Heart left ventricle (tissue), 16 donors: ENCODE measurements around the gene FAF1. TPM values are rescaled to one million over a fixed set of nuclear protein-coding genes. Genes with fewer than 3 reads are reported as not detected.
"Not testable (repeated sequence)": the region's sequence is repeated elsewhere in the genome, so short reads cannot be mapped to it uniquely, and the experiment has no call there.

ENCODE experiments used
- ATAC-seq, 4 donors: fragments of 200-7000 bp; cut with Tn5 transposase; one replicate each; pipeline ENCODE4 v1.9.1; 2020 to 2022; ENCODE audit warnings: moderate library complexity in 4 of 4, mild to moderate bottlenecking in 3 of 4, moderate number of reproducible peaks in 1 of 4
- DNase-seq, 5 donors: peaks; one replicate each; pipeline ENCODE4 v3.0.0-alpha.2; 2020
- H3K27ac ChIP-seq, 12 donors: fragments of 200-600 bp; sonication (generic) in 4 of 12; one replicate each; pipeline versions ENCODE4 v1.5.0 to v1.8.0; 2016 to 2022; ENCODE audit warnings: mild to moderate bottlenecking in 2 of 12
- H3K27me3 ChIP-seq, 9 donors: fragments of 200-600 bp; sonication (generic) in 2 of 9; one replicate each; pipeline versions ENCODE4 v1.5.1 to v1.8.0; 2016 to 2022; ENCODE audit warnings: mild to moderate bottlenecking in 3 of 9
- H3K36me3 ChIP-seq, 9 donors: fragments of 200-600 bp; sonication (generic) in 2 of 9; one replicate each; pipeline versions ENCODE4 v1.5.0 to v1.8.0; 2018 to 2022; ENCODE audit warnings: mild to moderate bottlenecking in 2 of 9
- H3K4me1 ChIP-seq, 12 donors: fragments of 200-600 bp; sonication (generic) in 4 of 12; one replicate each; pipeline versions ENCODE4 v1.5.0 to v1.8.0; 2016 to 2022; ENCODE audit warnings: mild to moderate bottlenecking in 3 of 12
- H3K4me3 ChIP-seq, 12 donors: fragments of 200-600 bp; sonication (generic) in 4 of 12; one replicate each; pipeline versions ENCODE4 v1.5.0 to v1.8.0; 2017 to 2022; ENCODE audit warnings: mild to moderate bottlenecking in 9 of 12, moderate library complexity in 4 of 12
- H3K9me3 ChIP-seq, 12 donors: fragments of 200-600 bp; sonication (generic) in 4 of 12; one replicate each; pipeline versions ENCODE4 v1.5.0 to v1.8.0; 2016 to 2022; ENCODE audit warnings: mild to moderate bottlenecking in 1 of 12
- CTCF ChIP-seq, 12 donors: fragments of 200-600 bp; sonication (generic) in 4 of 12; IDR thresholded peaks; one replicate each; pipeline versions ENCODE4 v1.5.0 to v1.8.0; 2018 to 2022; ENCODE audit warnings: antibody characterized with exemption in 12 of 12, mild to moderate bottlenecking in 5 of 12
- POLR2A ChIP-seq, 2 donors: fragments of 450-650 bp; IDR thresholded peaks; one replicate each; pipeline ENCODE4 v1.6.1; 2017; ENCODE audit warnings: antibody characterized with exemption in 2 of 2, mild to moderate bottlenecking in 2 of 2, moderate library complexity in 2 of 2
- WGBS, 4 donors: extraction: QIAGEN DNeasy Blood & Tissue Kit in 2 of 4; methylation state at CpG; one replicate each; pipeline versions ENCODE4 v1.1.5 to v1.1.7; 2013 to 2018; 5-methylcytosine and 5-hydroxymethylcytosine counted together
- intact Hi-C, 10 donors: fragments of 100-400 bp; cut with DNase I; formaldehyde crosslinking; loops; one replicate each; pipeline versions ENCODE4 v1.11.1 to v1.14.2; 2022
- polyA plus RNA-seq, 2 donors: library from polyadenylated mRNA; stranded (reverse); fragments of 200-250 nt; gene quantifications; one replicate each; pipeline ENCODE4 v1.2.3, GENCODE V29; 2013
- total RNA-seq, 9 donors: library from RNA; depleted of rRNA in 2 of 9; stranded (reverse); fragments of >200 nt in 2 of 9; fragmentation: NEBNext Ultra II Directional in 3 of 9; extraction: Animal tissue kit (Norgen Biotek cat#: 25700) in 3 of 9; gene quantifications; one replicate each; pipeline versions ENCODE4 v1.1.0 to v1.2.4, GENCODE V29; 2016 to 2023
- donor health status: ischemic (EF 13 %, LVEDD 7.1; RV severe dilation, severe dysfunction).
- donor health status: healthy with polysubstance abuse.
- donor health status: DM: no; HTN: yes; CAD: no.
- donor health status: DM: no; HTN: no; CAD: no.
- donor health status: ischemic (EF 25% LVEDD 6.9; RV normal size, moderate dysfunction).
- donor health status: ischemic (EF 25% LVEDD 5.7; RV mildly dilated, moderate dysfunction).
- donor health status: healthy.
- donor health status: DM: yes; HTN: yes; CAD: no.
- donor health status: ischemic (EF 35%, LVEDD 5.7; RV mildly dilated, moderate dysfunction).
- donor health status: nonischemic (EF 11% LVEDD 7.7; RV severe dilation, severe dysfunction).
- donor health status: DM: yes; HTN: yes; CAD: no.
- donor health status: PGD.
- donor health status: ischemic (EF 29% LVEDD 5.4; RV normal size, mild dysfunction).
- donor health status: nonischemic (EF 23%, LVEDD 6.1; RV moderate dilation, normal function).

Gene FAF1
- total and polyA plus RNA-seq, 11 donors, result 41.0 to 112 (median 81.3) TPM

DNA sequence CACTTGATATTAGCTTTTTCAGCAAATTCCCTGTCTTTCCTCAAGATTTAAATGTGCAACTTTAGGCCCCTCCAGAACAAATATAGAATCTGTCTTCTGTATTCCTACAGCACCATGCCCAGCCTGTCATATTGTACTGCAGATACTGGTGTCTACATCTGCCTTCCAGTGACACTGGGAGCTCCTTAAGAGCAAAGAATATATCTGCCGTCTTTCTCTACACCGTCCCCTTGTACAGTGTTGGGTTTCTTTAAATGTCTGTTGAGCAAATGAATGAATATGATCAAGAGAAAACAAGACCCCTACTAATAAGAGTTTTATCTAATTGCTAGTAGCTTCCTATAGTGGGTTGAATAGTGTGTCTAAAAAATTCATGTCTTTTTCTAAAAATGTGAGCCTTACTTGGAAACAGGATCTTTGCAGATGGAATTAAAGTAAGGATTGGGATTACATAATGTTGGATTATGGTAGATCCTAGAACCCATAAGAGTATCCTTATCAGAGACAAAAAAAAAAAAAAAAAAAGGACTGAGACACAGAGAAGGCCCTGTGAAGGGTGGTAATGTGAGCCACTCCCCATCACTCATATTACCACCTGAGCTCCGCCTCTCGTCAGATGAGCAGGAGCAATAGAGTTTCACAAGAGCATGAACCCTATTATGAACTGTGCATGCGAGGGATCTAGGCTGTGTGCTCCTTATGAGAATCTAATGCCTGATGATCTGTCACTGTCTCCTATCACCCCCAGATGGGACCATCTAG lies 128.6 kb downstream of the FAF1 start:
- ATAC-seq (no peak), DNase-seq (no peak)
- no peaks in the 10 kb centered on the region for H3K36me3 ChIP-seq
- TF ChIP-seq POLR2A (IDR thresholded peaks at IDR 0.05), result no peak
- TF ChIP-seq CTCF (IDR thresholded peaks at IDR 0.05), result no peak
- H3K27me3 ChIP-seq, result no peaks in the 10 kb centered on the region
- H3K27ac ChIP-seq, result no peak overlapping the region
- peaks cover 0 to 33% (median 14%) of the 10 kb centered on the region in 12 donors for H3K4me1 ChIP-seq
- WGBS, 4 donors, result 91 to 96% (median 94%) methylated on average over 5 of the region's 5 CpGs
- H3K9me3 ChIP-seq, result no peaks in the 10 kb centered on the region
- intact Hi-C loops, result no loop called here
- H3K4me3 ChIP-seq, result no peak overlapping the region

DNA sequence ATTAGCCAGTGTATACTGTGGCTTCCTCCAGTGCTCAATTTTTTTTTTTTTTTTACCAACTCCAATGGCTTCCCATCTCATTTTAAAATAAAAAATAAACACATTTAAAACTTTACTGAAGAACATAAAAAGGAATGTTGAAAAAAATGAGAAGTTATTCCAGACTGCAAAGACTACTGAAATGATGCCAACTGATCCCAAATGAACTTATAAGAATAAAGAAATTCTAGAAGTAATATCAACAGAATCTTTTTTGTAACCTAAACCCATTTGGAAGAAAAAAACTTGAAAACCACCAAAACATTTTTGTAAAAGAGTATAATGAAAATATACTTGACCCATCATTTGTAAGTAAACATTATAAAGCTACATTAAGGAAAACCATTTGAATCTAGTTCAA lies 129.4 kb downstream of the FAF1 start:
- Histone ChIP-seq H3K4me3 (no peak overlapping the region), H3K27me3 (no peaks in the 10 kb centered on the region), H3K4me1 (peaks cover 0 to 33% (median 14%) of the 10 kb centered on the region in 12 donors), H3K27ac (no peak overlapping the region), H3K9me3 (no peaks in the 10 kb centered on the region), H3K36me3 (no peaks in the 10 kb centered on the region)
- ATAC-seq, result no peak
- TF ChIP-seq POLR2A (IDR thresholded peaks at IDR 0.05), result no peak
- no peak for TF ChIP-seq CTCF (IDR thresholded peaks at IDR 0.05)
- no peak for DNase-seq
- intact Hi-C loops, result no loop called here

- H3K4me1 ChIP-seq, result peaks cover 0 to 41% (median 15%) of the 10 kb centered on the region in 12 donors
- TF ChIP-seq POLR2A (IDR thresholded peaks at IDR 0.05) (no peak), CTCF (IDR thresholded peaks at IDR 0.05) (no peak)
- H3K36me3 ChIP-seq, result no peaks in the 10 kb centered on the region
- H3K4me3 ChIP-seq, result no peak overlapping the region
- no peaks in the 10 kb centered on the region for H3K9me3 ChIP-seq
- DNase-seq (no peak), ATAC-seq (peak; percentile 76 to 88 (median 80))
- 11 to 21% (median 15%) methylated on average over 1 of the region's 1 CpG for WGBS, 4 donors
- no peaks in the 10 kb centered on the region for H3K27me3 ChIP-seq
- peak overlapping the region in 6 of 12 donors; percentile 5 to 39 (median 22) for H3K27ac ChIP-seq
- intact Hi-C loops, result no loop called here
Measured at GRCh38 chr1:50829014-50829958, 130.8 kb downstream of the FAF1 start.

DNA sequence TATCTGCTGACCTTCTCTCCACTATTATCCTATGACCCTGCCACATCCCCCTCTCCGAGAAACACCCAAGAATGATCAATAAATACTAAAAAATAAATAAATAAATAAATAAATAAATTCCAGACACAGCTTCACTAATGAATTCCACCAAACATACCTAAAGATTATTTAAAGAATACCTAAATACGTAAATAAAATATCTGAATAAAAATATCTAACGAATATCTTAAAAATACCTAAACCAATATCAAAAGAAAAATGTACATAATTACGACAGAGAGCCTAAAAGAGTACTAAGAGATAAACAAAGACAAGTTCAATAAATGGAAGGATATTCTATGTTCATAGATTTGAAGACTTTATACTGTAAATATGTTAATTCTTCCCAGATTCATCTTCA lies 132.5 kb downstream of the FAF1 start:
- H3K4me1 ChIP-seq, result peaks cover 0 to 29% (median 15%) of the 10 kb centered on the region in 12 donors
- WGBS, 4 donors, result 96 to 99% (median 97%) methylated on average over 4 of the region's 4 CpGs
- intact Hi-C loops, result no loop called here
- ATAC-seq (no peak), DNase-seq (no peak)
- no peaks in the 10 kb centered on the region for H3K9me3 ChIP-seq
- H3K36me3 ChIP-seq, result no peaks in the 10 kb centered on the region
- no peak for TF ChIP-seq POLR2A (IDR thresholded peaks at IDR 0.05)
- no peak for TF ChIP-seq CTCF (IDR thresholded peaks at IDR 0.05)
- no peaks in the 10 kb centered on the region for H3K27me3 ChIP-seq
- no peak overlapping the region for H3K4me3 ChIP-seq
- H3K27ac ChIP-seq, result no peak overlapping the region

DNA sequence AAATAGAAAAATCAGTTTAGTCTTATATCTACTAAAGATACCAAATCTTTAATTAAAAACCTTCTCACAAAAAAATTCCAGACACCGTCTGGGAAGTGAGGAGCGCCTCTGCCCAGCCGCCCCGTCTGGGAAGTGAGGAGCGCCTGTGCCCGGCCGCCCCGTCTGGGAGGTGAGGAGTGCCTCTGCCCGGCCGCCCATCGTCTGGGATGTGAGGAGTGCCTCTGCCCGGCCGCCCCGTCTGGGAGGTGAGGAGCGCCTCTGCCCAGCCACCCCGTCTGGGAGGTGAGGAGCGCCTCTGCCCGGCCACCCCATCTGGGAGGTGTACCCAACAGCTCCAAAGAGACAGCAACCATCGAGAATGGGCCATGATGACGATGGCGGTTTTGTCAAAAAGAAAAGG lies 133.3 kb downstream of the FAF1 start:
- peaks cover 0 to 32% (median 19%) of the 10 kb centered on the region in 12 donors for H3K4me1 ChIP-seq
- DNase-seq, H3K27ac ChIP-seq, H3K4me3 ChIP-seq, H3K36me3 ChIP-seq, H3K9me3 ChIP-seq, ATAC-seq, intact Hi-C loops, H3K27me3 ChIP-seq: not testable (repeated sequence)
- 95 to 98% (median 97%) methylated on average over 21 of the region's 21 CpGs for WGBS, 4 donors
